Upper lobe of left lung (tissue), 6 donors: ENCODE data around the gene HAX1. TPM values are rescaled to one million over a fixed set of nuclear protein-coding genes. Genes with fewer than 3 reads are reported as not detected.
"Not testable (repeated sequence)": the region's sequence is repeated elsewhere in the genome, so short reads cannot be mapped to it uniquely, and the experiment has no call there.

ENCODE experiments used
- ATAC-seq, 2 donors: fragments of 200-7000 bp; cut with Tn5 transposase; one replicate each; pipeline ENCODE4 v1.9.1; 2022; ENCODE audit warnings: mild to moderate bottlenecking in 2 of 2, moderate library complexity in 2 of 2; ENCODE audit not compliant: low FRiP score in 2 of 2
- DNase-seq, 2 donors: peaks; one replicate each; pipeline ENCODE4 v3.0.0-alpha.2; 2019 to 2020
- H3K27ac ChIP-seq, 4 donors: fragments of 200-600 bp; sonication (generic); one replicate each; pipeline ENCODE4 v1.5.1; 2016 to 2019
- H3K27me3 ChIP-seq, 4 donors: fragments of 200-600 bp; sonication (generic); one replicate each; pipeline ENCODE4 v1.5.1; 2017 to 2019
- H3K36me3 ChIP-seq, 4 donors: fragments of 200-600 bp; sonication (generic); one replicate each; pipeline ENCODE4 v1.5.1; 2016 to 2019
- H3K4me1 ChIP-seq, 4 donors: fragments of 200-600 bp; sonication (generic); one replicate each; pipeline ENCODE4 v1.5.1; 2018 to 2019
- H3K4me3 ChIP-seq, 4 donors: fragments of 200-600 bp; sonication (generic); one replicate each; pipeline ENCODE4 v1.5.1; 2017 to 2019; ENCODE audit warnings: mild to moderate bottlenecking in 2 of 4, moderate library complexity in 1 of 4
- H3K9me3 ChIP-seq, 4 donors: fragments of 200-600 bp; sonication (generic); one replicate each; pipeline ENCODE4 v1.5.1; 2018 to 2019
- EP300 ChIP-seq, 4 donors: sonication (generic); formaldehyde crosslinking; IDR thresholded peaks; one replicate each; pipeline ENCODE4 v1.5.1; 2017; ENCODE audit warnings: antibody characterized with exemption in 4 of 4, control low read depth in 2 of 4
- POLR2A ChIP-seq, 4 donors: fragments of 450-650 bp; IDR thresholded peaks; one replicate each; pipeline ENCODE4 v1.5.1; 2016 to 2017; ENCODE audit warnings: antibody characterized with exemption in 4 of 4, mild to moderate bottlenecking in 2 of 4
- POLR2AphosphoS5 ChIP-seq, 2 donors: sonication (generic); formaldehyde crosslinking; IDR thresholded peaks; one replicate each; pipeline ENCODE4 v1.5.1; 2017; ENCODE audit warnings: antibody characterized with exemption in 2 of 2
- WGBS, 2 donors: methylation state at CpG; one replicate each; pipeline ENCODE4 v1.1.5; 2017 to 2018; 5-methylcytosine and 5-hydroxymethylcytosine counted together
- total RNA-seq, 6 donors: library from RNA; depleted of rRNA in 4 of 6; stranded (reverse); fragments of >200 nt in 4 of 6; gene quantifications; one replicate each; pipeline versions ENCODE4 v1.1.0 to v1.2.1, GENCODE V29; 2016 to 2021
- TF ChIP-seq, protein P1 (sequence below), 6 experiments: fragments of 450-650 bp in 4 of 6; fragments of 200-600 bp in 2 of 6; sonication (generic) in 2 of 6; IDR thresholded peaks; one replicate each; pipeline ENCODE4 v1.5.1; 2016 to 2019; ENCODE audit warnings: antibody characterized with exemption in 6 of 6
- donor health status: DM: no; HTN: no; CAD: no; lungs with moderate emphysema.
- donor health status: DM: no; HTN: yes; CAD: no; lungs with severe emphysema.

Gene HAX1
- total RNA-seq, 6 donors from 2014 or later = 48.6 to 98.8 (median 79.7) TPM

DNA sequence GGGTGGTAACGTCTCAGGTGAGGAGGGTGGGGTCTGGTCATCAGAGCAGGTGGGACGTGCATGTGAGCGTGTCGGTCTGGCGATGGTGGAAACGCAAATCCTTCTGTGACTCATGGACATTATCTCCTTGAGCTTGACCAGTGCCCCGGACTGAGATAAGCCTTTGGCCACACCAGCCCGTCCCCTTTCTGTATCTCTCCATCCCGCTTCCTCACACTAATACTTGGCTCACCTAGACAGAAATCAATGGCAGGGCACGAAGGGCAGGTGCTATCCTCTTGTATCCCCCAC lies 40.6 kb downstream of the HAX1 start:
- Histone ChIP-seq H3K27ac (no peak overlapping the region), H3K4me3 (no peak overlapping the region), H3K27me3 (no peaks in the 10 kb centered on the region), H3K36me3 (no peaks in the 10 kb centered on the region), H3K4me1 (no peaks in the 10 kb centered on the region), H3K9me3 (peaks cover 0 to 11% (median 9%) of the 10 kb centered on the region in 4 donors)
- no peak for DNase-seq
- WGBS, 2 donors = 82 to 88% methylated on average over 10 of the region's 10 CpGs
- no peak for TF ChIP-seq EP300 (IDR thresholded peaks at IDR 0.05)
- TF ChIP-seq, protein P1, sequence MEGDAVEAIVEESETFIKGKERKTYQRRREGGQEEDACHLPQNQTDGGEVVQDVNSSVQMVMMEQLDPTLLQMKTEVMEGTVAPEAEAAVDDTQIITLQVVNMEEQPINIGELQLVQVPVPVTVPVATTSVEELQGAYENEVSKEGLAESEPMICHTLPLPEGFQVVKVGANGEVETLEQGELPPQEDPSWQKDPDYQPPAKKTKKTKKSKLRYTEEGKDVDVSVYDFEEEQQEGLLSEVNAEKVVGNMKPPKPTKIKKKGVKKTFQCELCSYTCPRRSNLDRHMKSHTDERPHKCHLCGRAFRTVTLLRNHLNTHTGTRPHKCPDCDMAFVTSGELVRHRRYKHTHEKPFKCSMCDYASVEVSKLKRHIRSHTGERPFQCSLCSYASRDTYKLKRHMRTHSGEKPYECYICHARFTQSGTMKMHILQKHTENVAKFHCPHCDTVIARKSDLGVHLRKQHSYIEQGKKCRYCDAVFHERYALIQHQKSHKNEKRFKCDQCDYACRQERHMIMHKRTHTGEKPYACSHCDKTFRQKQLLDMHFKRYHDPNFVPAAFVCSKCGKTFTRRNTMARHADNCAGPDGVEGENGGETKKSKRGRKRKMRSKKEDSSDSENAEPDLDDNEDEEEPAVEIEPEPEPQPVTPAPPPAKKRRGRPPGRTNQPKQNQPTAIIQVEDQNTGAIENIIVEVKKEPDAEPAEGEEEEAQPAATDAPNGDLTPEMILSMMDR (IDR thresholded peaks at IDR 0.05) = no peak
- no peak for TF ChIP-seq POLR2A (IDR thresholded peaks at IDR 0.05)
- TF ChIP-seq POLR2AphosphoS5 (IDR thresholded peaks at IDR 0.05) = no peak
- peak in 1 of 2 donors; percentile 37 for ATAC-seq

DNA sequence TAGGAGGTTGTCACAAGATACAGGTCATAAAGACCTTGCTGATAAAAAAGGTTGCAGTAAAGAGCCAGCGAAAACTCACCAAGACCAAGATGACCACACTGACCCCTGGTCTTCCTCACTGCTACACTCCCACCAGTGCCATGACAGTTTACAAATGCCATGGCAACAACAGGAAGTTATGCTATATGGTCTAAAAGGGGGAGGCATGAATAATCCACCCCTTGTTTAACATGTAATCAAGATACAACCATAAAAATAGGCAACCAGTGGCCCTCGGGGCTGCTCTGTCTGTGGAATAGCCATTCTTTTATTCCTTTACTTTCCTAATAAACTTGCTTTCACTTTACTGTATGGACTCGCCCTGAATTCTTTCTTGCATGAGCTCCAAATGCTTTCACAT lies 41.8 kb downstream of the HAX1 start:
- not testable (repeated sequence) for H3K4me3 ChIP-seq, H3K27ac ChIP-seq, DNase-seq, H3K4me1 ChIP-seq, H3K27me3 ChIP-seq, ATAC-seq, H3K36me3 ChIP-seq
- peaks cover 0 to 11% (median 9%) of the 10 kb centered on the region in 4 donors for H3K9me3 ChIP-seq
- 77 to 79% methylated on average over 3 of the region's 3 CpGs for WGBS, 2 donors

DNA sequence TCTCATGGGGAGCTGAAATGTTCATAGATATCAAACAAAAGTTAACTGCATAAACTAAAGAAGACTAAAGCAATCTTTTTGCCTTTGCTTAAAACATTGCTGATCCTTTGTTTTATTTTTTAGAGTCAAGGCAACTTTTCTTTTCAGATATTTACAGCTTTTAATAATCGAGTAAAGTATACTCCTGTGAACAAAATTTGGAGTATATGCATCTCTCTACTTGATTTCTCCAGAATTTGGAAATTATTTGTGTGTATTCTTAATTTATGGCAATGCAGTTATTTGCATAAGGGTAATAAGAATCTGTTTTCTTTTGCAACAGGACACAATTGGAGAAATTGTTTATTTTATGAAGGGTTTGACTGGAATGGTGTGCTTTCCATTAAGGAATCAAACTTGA lies 44.3 kb downstream of the HAX1 start:
- no peak for ATAC-seq
- WGBS, 2 donors = 89 to 94% methylated on average over 1 of the region's 1 CpG
- TF ChIP-seq EP300 (IDR thresholded peaks at IDR 0.05) = no peak
- TF ChIP-seq, protein P1 (IDR thresholded peaks at IDR 0.05) = no peak

DNA sequence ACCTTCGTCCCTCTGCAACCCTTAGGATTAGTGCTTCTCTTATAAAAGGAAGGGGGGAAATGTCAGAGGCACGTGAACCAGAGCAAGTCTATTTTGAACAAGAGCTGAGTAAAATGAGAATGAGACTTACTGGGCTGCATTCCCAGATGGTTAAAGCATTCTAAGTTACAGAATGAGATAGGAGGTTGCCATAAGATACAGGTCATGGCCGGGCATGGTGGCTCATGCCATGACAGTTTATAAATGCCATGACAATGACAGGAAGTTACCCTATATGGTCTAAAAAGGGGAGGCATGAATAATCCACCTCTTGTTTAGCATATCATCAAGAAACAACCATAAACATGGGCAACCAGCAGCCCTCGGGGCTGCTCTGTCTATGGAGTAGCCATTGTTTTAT lies 46.0 kb downstream of the HAX1 start:
- WGBS, 2 donors = 72 to 73% methylated on average over 4 of the region's 4 CpGs
- H3K9me3 ChIP-seq = peaks cover 0 to 11% (median 9%) of the 10 kb centered on the region in 4 donors
- H3K36me3 ChIP-seq = no peaks in the 10 kb centered on the region
- no peak for DNase-seq
- no peak overlapping the region for H3K27ac ChIP-seq
- H3K27me3 ChIP-seq = no peaks in the 10 kb centered on the region
- no peak for TF ChIP-seq POLR2AphosphoS5 (IDR thresholded peaks at IDR 0.05)
- TF ChIP-seq POLR2A (IDR thresholded peaks at IDR 0.05) = no peak
- TF ChIP-seq EP300 (IDR thresholded peaks at IDR 0.05) = no peak
- TF ChIP-seq, protein P1 (IDR thresholded peaks at IDR 0.05) = no peak
- no peak overlapping the region for H3K4me3 ChIP-seq
- ATAC-seq = no peak
- H3K4me1 ChIP-seq = no peaks in the 10 kb centered on the region

More for the DNA sequence above, 44.3 kb downstream of the HAX1 start:
- Histone ChIP-seq H3K27ac (no peak overlapping the region), H3K4me3 (no peak overlapping the region), H3K27me3 (no peaks in the 10 kb centered on the region), H3K36me3 (no peaks in the 10 kb centered on the region), H3K4me1 (no peaks in the 10 kb centered on the region), H3K9me3 (peaks cover 0 to 11% (median 9%) of the 10 kb centered on the region in 4 donors)
- no peak for DNase-seq

DNA sequence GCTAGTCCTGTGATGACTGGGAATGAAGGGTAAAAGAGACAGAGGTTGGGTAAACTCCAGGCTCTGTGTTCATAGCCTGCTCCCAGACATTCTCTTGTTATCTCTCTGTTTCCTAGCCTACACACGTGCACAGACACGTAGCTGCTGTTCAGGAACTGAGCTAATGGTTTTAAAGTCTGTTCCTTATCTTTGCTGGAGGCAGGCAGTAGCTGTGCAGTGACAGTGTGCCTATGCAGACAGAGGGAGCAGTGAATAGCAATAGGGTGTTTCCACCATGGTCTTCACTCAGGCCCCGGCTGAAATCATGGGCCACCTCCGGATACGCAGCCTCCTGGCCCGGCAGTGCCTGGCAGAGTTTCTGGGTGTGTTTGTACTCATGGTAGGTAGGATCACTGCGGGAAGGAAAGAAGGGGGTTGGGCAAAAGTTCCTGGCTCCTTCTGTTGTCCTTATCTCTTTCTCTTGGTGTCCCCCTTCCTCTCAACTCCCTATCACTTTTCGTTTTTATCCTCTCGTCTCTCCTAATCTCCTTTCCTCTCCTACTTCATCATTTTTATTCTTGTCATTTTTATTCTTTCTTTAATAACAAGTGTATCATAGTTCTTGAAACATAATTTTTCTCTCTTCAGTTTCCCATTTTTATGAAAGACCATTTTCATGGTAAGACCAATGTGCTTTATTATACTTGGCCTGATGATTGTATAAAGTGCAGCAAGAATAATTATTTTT lies 48.6 kb downstream of the HAX1 start, which contains the start of gene AQP10:
Gene AQP10 (plus strand): TSS at position 212 of the 727 bp plus-strand sequence. CDS start 63 bp downstream, at position 275.
- no peaks in the 10 kb centered on the region for H3K36me3 ChIP-seq
- DNase-seq (no peak), ATAC-seq (no peak)
- H3K4me3 ChIP-seq = no peak within 1 kb of the TSS
- peaks cover 10 to 18% (median 13%) of the 10 kb centered on the region in 4 donors for H3K4me1 ChIP-seq
- peaks cover 0 to 8% (median 2%) of the 10 kb centered on the region in 4 donors for H3K27me3 ChIP-seq
- H3K27ac ChIP-seq = no peak within 1 kb of the TSS
- 31 to 39% methylated on average over 9 of the region's 9 CpGs for WGBS, 2 donors
- no peak for TF ChIP-seq POLR2A (IDR thresholded peaks at IDR 0.05)
- TF ChIP-seq, protein P1 (IDR thresholded peaks at IDR 0.05) = no peak
- H3K9me3 ChIP-seq = peaks cover 0 to 11% (median 9%) of the 10 kb centered on the region in 4 donors

DNA sequence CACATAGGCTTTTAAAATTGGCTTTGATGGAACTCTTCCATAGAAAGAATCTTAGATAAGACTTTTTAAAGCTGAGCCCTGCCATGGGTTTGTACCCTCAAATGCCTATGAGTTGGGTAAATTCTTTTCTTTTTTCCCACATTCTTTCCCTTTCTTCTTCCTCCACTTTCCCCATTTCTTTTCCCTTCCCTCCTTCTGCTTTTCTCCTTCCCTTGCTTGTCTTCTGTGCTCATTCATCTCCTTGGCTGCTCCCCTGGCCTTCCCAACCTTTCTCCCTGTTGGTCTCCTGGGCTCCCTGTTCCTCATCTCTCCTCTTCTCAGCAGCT lies 49.1 kb downstream of the HAX1 start:
- not testable (repeated sequence) for DNase-seq, H3K27ac ChIP-seq, ATAC-seq, H3K9me3 ChIP-seq, H3K36me3 ChIP-seq, H3K27me3 ChIP-seq, H3K4me3 ChIP-seq
- peaks cover 10 to 23% (median 17%) of the 10 kb centered on the region in 4 donors for H3K4me1 ChIP-seq
